ELF-1 (cell line): ENCODE results near the gene SLC4A1AP.

ENCODE experiments used
- DNase-seq: peaks from one replicate; pipeline ENCODE4 v3.0.0-alpha.2; 2016; ENCODE audit warnings: low read depth, low spot score

SLC4A1AP gene

GRCh38 chr2:27702302-27702701, 38.6 kb downstream of the SLC4A1AP start:
- no peak for DNase-seq

GRCh38 chr2:27703638-27704341, 40.1 kb downstream of the SLC4A1AP start:
- DNase-seq: peak; percentile 89

- DNase-seq: no peak
Measured at GRCh38 chr2:27704342-27704876, 40.7 kb downstream of the SLC4A1AP start.

- peak; percentile 45 for DNase-seq
Measured at GRCh38 chr2:27705851-27706622, 42.3 kb downstream of the SLC4A1AP start.

GRCh38 chr2:27707462-27708256, 44.0 kb downstream of the SLC4A1AP start:
- DNase-seq: no peak

- DNase-seq: no peak
Measured at GRCh38 chr2:27708257-27708654, 44.6 kb downstream of the SLC4A1AP start.

GRCh38 chr2:27708666-27709065, 45.0 kb downstream of the SLC4A1AP start:
- no peak for DNase-seq

GRCh38 chr2:27709326-27709725, 45.6 kb downstream of the SLC4A1AP start:
- DNase-seq: no peak

GRCh38 chr2:27709960-27710575, 46.4 kb downstream of the SLC4A1AP start:
- no peak for DNase-seq

- DNase-seq: no peak
Measured at GRCh38 chr2:27710640-27711430, 47.1 kb downstream of the SLC4A1AP start.

GRCh38 chr2:27711804-27712203, 48.1 kb downstream of the SLC4A1AP start:
- DNase-seq: no peak

GRCh38 chr2:27712522-27712921, 48.8 kb downstream of the SLC4A1AP start:
- DNase-seq: no peak

GRCh38 chr2:27713201-27713600, 49.5 kb downstream of the SLC4A1AP start:
- DNase-seq: no peak

GRCh38 chr2:27714053-27714452, 50.4 kb downstream of the SLC4A1AP start:
- no peak for DNase-seq

GRCh38 chr2:27714851-27715291, 51.2 kb downstream of the SLC4A1AP start:
- no peak for DNase-seq

- no peak for DNase-seq
Measured at GRCh38 chr2:27715318-27716210, 51.9 kb downstream of the SLC4A1AP start.

- peak; percentile 38 for DNase-seq
Measured at GRCh38 chr2:27716301-27717069, 52.8 kb downstream of the SLC4A1AP start.

GRCh38 chr2:27717070-27717795, 53.5 kb downstream of the SLC4A1AP start:
- DNase-seq: no peak
